GOT3 (cell line): ENCODE results near the gene GPR17.

ENCODE experiments used
- DNase-seq: peaks from one replicate; lab custom pipeline; 2025; ENCODE audit warnings: mixed read lengths; lab: John Stamatoyannopoulos, UW

The GPR17 gene

GRCh38 chr2:127641846-127642507 lies 4.0 kb upstream of the GPR17 start:
- no peak for DNase-seq

- DNase-seq = no peak
Observed at GRCh38 chr2:127642706-127643438, 3.1 kb upstream of the GPR17 start.

GRCh38 chr2:127643439-127644065 lies 2.4 kb upstream of the GPR17 start:
- no peak for DNase-seq

GRCh38 chr2:127644066-127645025 lies 1.6 kb upstream of the GPR17 start:
- no peak for DNase-seq

GRCh38 chr2:127645026-127645394 lies 943 bp upstream of the GPR17 start:
- DNase-seq = no peak

- no peak for DNase-seq
Observed at GRCh38 chr2:127646487-127647241, 711 bp downstream of the GPR17 start.

GRCh38 chr2:127647242-127648190 lies 1.6 kb downstream of the GPR17 start:
- DNase-seq = no peak

GRCh38 chr2:127648321-127648720 lies 2.4 kb downstream of the GPR17 start:
- DNase-seq = no peak

- DNase-seq = no peak
Observed at GRCh38 chr2:127649100-127649611, 3.2 kb downstream of the GPR17 start.

GRCh38 chr2:127649684-127650040 lies 3.7 kb downstream of the GPR17 start:
- no peak for DNase-seq

- no peak for DNase-seq
Observed at GRCh38 chr2:127650041-127650784, 4.3 kb downstream of the GPR17 start.

- DNase-seq = no peak
Observed at GRCh38 chr2:127650785-127651380, 4.9 kb downstream of the GPR17 start.

GRCh38 chr2:127651381-127651809 lies 5.4 kb downstream of the GPR17 start:
- no peak for DNase-seq

GRCh38 chr2:127651971-127652550 lies 6.1 kb downstream of the GPR17 start:
- DNase-seq = no peak

- DNase-seq = no peak
Observed at GRCh38 chr2:127652786-127653357, 6.9 kb downstream of the GPR17 start.

GRCh38 chr2:127653421-127654083 lies 7.6 kb downstream of the GPR17 start:
- DNase-seq = no peak

- DNase-seq = no peak
Observed at GRCh38 chr2:127654084-127654837, 8.3 kb downstream of the GPR17 start.
